Measurements from ENCODE around the gene LCN1.

DNA sequence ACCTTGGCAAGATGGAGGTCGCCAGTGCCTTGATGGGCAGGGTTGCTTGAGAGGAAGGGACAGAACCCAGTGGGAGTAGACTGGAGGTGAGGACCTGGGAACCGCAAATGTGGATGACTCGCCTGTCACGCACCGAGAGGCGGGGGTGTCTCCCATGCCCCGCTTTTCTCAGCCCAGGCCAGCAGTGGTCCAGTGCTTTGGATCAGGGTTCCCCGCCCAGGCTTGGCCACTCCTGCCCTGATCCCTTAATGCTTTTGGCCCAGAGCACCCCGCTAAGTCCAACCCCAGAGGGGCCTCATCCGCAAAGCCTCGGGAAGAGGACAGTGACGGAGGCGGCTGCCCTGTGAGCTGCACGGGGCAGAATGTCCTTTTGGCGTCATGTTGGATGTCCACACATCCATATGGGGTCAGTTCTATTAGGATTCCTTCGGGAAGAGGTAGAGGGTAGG, 18.3 kb upstream of the LCN1 start:
- TF ChIP-seq, protein P1, sequence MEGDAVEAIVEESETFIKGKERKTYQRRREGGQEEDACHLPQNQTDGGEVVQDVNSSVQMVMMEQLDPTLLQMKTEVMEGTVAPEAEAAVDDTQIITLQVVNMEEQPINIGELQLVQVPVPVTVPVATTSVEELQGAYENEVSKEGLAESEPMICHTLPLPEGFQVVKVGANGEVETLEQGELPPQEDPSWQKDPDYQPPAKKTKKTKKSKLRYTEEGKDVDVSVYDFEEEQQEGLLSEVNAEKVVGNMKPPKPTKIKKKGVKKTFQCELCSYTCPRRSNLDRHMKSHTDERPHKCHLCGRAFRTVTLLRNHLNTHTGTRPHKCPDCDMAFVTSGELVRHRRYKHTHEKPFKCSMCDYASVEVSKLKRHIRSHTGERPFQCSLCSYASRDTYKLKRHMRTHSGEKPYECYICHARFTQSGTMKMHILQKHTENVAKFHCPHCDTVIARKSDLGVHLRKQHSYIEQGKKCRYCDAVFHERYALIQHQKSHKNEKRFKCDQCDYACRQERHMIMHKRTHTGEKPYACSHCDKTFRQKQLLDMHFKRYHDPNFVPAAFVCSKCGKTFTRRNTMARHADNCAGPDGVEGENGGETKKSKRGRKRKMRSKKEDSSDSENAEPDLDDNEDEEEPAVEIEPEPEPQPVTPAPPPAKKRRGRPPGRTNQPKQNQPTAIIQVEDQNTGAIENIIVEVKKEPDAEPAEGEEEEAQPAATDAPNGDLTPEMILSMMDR (IDR thresholded peaks at IDR 0.05 in 4 of 5, conservative IDR thresholded peaks at IDR 0.05 in 1 of 5), result no peak
- TF ChIP-seq POLR2A (IDR thresholded peaks at IDR 0.05), result no peak
